ENCODE results near the gene PVALEF.

The PVALEF gene

GRCh38 chr17:81200695-81201580, 35.6 kb downstream of the PVALEF start:
- H2AK5ac ChIP-seq (ENCODE audit: low read length), result no peak overlapping the region
- no peak overlapping the region for H2BK120ac ChIP-seq (ENCODE audit: low read depth, low read length)
- no peaks in the 10 kb centered on the region for H3K79me2 ChIP-seq (ENCODE audit: control insufficient read depth, insufficient read depth, low read length)
- no peak overlapping the region for H3K18ac ChIP-seq (ENCODE audit: low read length)
- H3K4me3 ChIP-seq (ENCODE audit: low read length), result no peak overlapping the region
- H3K4me2 ChIP-seq (ENCODE audit: low read length), result no peak overlapping the region
- no peak overlapping the region for H3K9ac ChIP-seq (ENCODE audit: low read length)
- no peak overlapping the region for H3K4ac ChIP-seq (ENCODE audit: low read depth, low read length)
- H2BK5ac ChIP-seq (ENCODE audit: low read length), result no peak overlapping the region
- no peak overlapping the region for H3K27ac ChIP-seq (ENCODE audit: low read depth, low read length)
- H3K27me3 ChIP-seq (ENCODE audit: insufficient read depth, low read length, poor library complexity), result no peaks in the 10 kb centered on the region
- DNase-seq, result peak; percentile 76
- H2BK15ac ChIP-seq (replicated peaks; ENCODE audit: low read depth), result no peak overlapping the region
- no peaks in the 10 kb centered on the region for H3K4me1 ChIP-seq (ENCODE audit: control insufficient read depth, low read depth, low read length)
- H3K79me1 ChIP-seq (ENCODE audit: low read length), result no peaks in the 10 kb centered on the region
- no peak overlapping the region for H4K8ac ChIP-seq (ENCODE audit: low read depth, low read length)
- WGBS (ENCODE audit: extremely low coverage, insufficient coverage, low lambda C conversion rate), result no CpG with 5 or more reads among the region's 27 CpGs
- H4K5ac ChIP-seq (ENCODE audit: low read length), result no peak overlapping the region
- H3K56ac ChIP-seq (ENCODE audit: low read length), result no peak overlapping the region
- H3K36me3 ChIP-seq (ENCODE audit: control insufficient read depth, insufficient read depth, low read length), result no peaks in the 10 kb centered on the region
- H3K23ac ChIP-seq (ENCODE audit: low read length), result no peak overlapping the region

- no peaks in the 10 kb centered on the region for H3K36me3 ChIP-seq (ENCODE audit: control insufficient read depth, insufficient read depth, low read length)
- no peak overlapping the region for H2BK15ac ChIP-seq (replicated peaks; ENCODE audit: low read depth)
- no peak overlapping the region for H2AK5ac ChIP-seq (ENCODE audit: low read length)
- H3K79me1 ChIP-seq (ENCODE audit: low read length), result no peaks in the 10 kb centered on the region
- H2BK120ac ChIP-seq (ENCODE audit: low read depth, low read length), result no peak overlapping the region
- no peaks in the 10 kb centered on the region for H3K79me2 ChIP-seq (ENCODE audit: control insufficient read depth, insufficient read depth, low read length)
- H3K4me3 ChIP-seq (ENCODE audit: low read length), result no peak overlapping the region
- no peak overlapping the region for H3K56ac ChIP-seq (ENCODE audit: low read length)
- H3K27me3 ChIP-seq (ENCODE audit: insufficient read depth, low read length, poor library complexity), result no peaks in the 10 kb centered on the region
- no peak overlapping the region for H3K4ac ChIP-seq (ENCODE audit: low read depth, low read length)
- H3K4me2 ChIP-seq (ENCODE audit: low read length), result no peak overlapping the region
- H4K8ac ChIP-seq (ENCODE audit: low read depth, low read length), result no peak overlapping the region
- WGBS (ENCODE audit: extremely low coverage, insufficient coverage, low lambda C conversion rate), result no CpG with 5 or more reads among the region's 10 CpGs
- DNase-seq, result no peak
- H3K18ac ChIP-seq (ENCODE audit: low read length), result no peak overlapping the region
- H4K5ac ChIP-seq (ENCODE audit: low read length), result no peak overlapping the region
- no peak overlapping the region for H2BK5ac ChIP-seq (ENCODE audit: low read length)
- no peaks in the 10 kb centered on the region for H3K4me1 ChIP-seq (ENCODE audit: control insufficient read depth, low read depth, low read length)
- H3K27ac ChIP-seq (ENCODE audit: low read depth, low read length), result no peak overlapping the region
- no peak overlapping the region for H3K23ac ChIP-seq (ENCODE audit: low read length)
- no peak overlapping the region for H3K9ac ChIP-seq (ENCODE audit: low read length)
Observed at GRCh38 chr17:81202318-81202717, 37.0 kb downstream of the PVALEF start.

- Histone ChIP-seq H3K4me2 (ENCODE audit: low read length) (no peak overlapping the region), H2BK5ac (ENCODE audit: low read length) (no peak overlapping the region), H3K56ac (ENCODE audit: low read length) (no peak overlapping the region), H3K4ac (ENCODE audit: low read depth, low read length) (no peak overlapping the region), H3K36me3 (ENCODE audit: control insufficient read depth, insufficient read depth, low read length) (no peaks in the 10 kb centered on the region), H3K23ac (ENCODE audit: low read length) (no peak overlapping the region), H4K5ac (ENCODE audit: low read length) (no peak overlapping the region), H3K18ac (ENCODE audit: low read length) (no peak overlapping the region), H3K27ac (ENCODE audit: low read depth, low read length) (no peak overlapping the region), H2AK5ac (ENCODE audit: low read length) (no peak overlapping the region), H3K4me3 (ENCODE audit: low read length) (no peak overlapping the region), H4K8ac (ENCODE audit: low read depth, low read length) (no peak overlapping the region), H2BK120ac (ENCODE audit: low read depth, low read length) (no peak overlapping the region), H3K4me1 (ENCODE audit: control insufficient read depth, low read depth, low read length) (no peaks in the 10 kb centered on the region), H3K79me1 (ENCODE audit: low read length) (no peaks in the 10 kb centered on the region), H3K9ac (ENCODE audit: low read length) (no peak overlapping the region), H2BK15ac (replicated peaks; ENCODE audit: low read depth) (no peak overlapping the region), H3K27me3 (ENCODE audit: insufficient read depth, low read length, poor library complexity) (no peaks in the 10 kb centered on the region), H3K79me2 (ENCODE audit: control insufficient read depth, insufficient read depth, low read length) (no peaks in the 10 kb centered on the region)
- no peak for DNase-seq
- WGBS (ENCODE audit: extremely low coverage, insufficient coverage, low lambda C conversion rate), result no CpG with 5 or more reads among the region's 20 CpGs
Observed at GRCh38 chr17:81203136-81203535, 37.8 kb downstream of the PVALEF start.

GRCh38 chr17:81204578-81204977, 39.3 kb downstream of the PVALEF start:
- H3K18ac ChIP-seq (ENCODE audit: low read length), result no peak overlapping the region
- no peak overlapping the region for H2BK5ac ChIP-seq (ENCODE audit: low read length)
- H3K79me1 ChIP-seq (ENCODE audit: low read length), result no peaks in the 10 kb centered on the region
- no peak overlapping the region for H3K23ac ChIP-seq (ENCODE audit: low read length)
- no peak overlapping the region for H3K4me2 ChIP-seq (ENCODE audit: low read length)
- WGBS (ENCODE audit: extremely low coverage, insufficient coverage, low lambda C conversion rate), result no CpG with 5 or more reads among the region's 10 CpGs
- H3K4ac ChIP-seq (ENCODE audit: low read depth, low read length), result no peak overlapping the region
- H3K56ac ChIP-seq (ENCODE audit: low read length), result no peak overlapping the region
- H2BK15ac ChIP-seq (replicated peaks; ENCODE audit: low read depth), result no peak overlapping the region
- no peak overlapping the region for H3K4me3 ChIP-seq (ENCODE audit: low read length)
- H3K27ac ChIP-seq (ENCODE audit: low read depth, low read length), result no peak overlapping the region
- H2AK5ac ChIP-seq (ENCODE audit: low read length), result no peak overlapping the region
- no peak for DNase-seq
- no peaks in the 10 kb centered on the region for H3K4me1 ChIP-seq (ENCODE audit: control insufficient read depth, low read depth, low read length)
- no peaks in the 10 kb centered on the region for H3K36me3 ChIP-seq (ENCODE audit: control insufficient read depth, insufficient read depth, low read length)
- no peak overlapping the region for H4K8ac ChIP-seq (ENCODE audit: low read depth, low read length)
- H4K5ac ChIP-seq (ENCODE audit: low read length), result no peak overlapping the region
- H2BK120ac ChIP-seq (ENCODE audit: low read depth, low read length), result no peak overlapping the region
- H3K79me2 ChIP-seq (ENCODE audit: control insufficient read depth, insufficient read depth, low read length), result no peaks in the 10 kb centered on the region
- no peak overlapping the region for H3K9ac ChIP-seq (ENCODE audit: low read length)
- no peaks in the 10 kb centered on the region for H3K27me3 ChIP-seq (ENCODE audit: insufficient read depth, low read length, poor library complexity)

- DNase-seq, result no peak
- Histone ChIP-seq H3K56ac (ENCODE audit: low read length) (no peak overlapping the region), H3K4ac (ENCODE audit: low read depth, low read length) (no peak overlapping the region), H3K36me3 (ENCODE audit: control insufficient read depth, insufficient read depth, low read length) (no peaks in the 10 kb centered on the region), H3K4me2 (ENCODE audit: low read length) (no peak overlapping the region), H3K9ac (ENCODE audit: low read length) (no peak overlapping the region), H2BK120ac (ENCODE audit: low read depth, low read length) (no peak overlapping the region), H3K27ac (ENCODE audit: low read depth, low read length) (no peak overlapping the region), H2BK15ac (replicated peaks; ENCODE audit: low read depth) (no peak overlapping the region), H3K79me2 (ENCODE audit: control insufficient read depth, insufficient read depth, low read length) (no peaks in the 10 kb centered on the region), H3K23ac (ENCODE audit: low read length) (no peak overlapping the region), H4K8ac (ENCODE audit: low read depth, low read length) (no peak overlapping the region), H3K18ac (ENCODE audit: low read length) (no peak overlapping the region), H2AK5ac (ENCODE audit: low read length) (no peak overlapping the region), H4K5ac (ENCODE audit: low read length) (no peak overlapping the region), H3K4me3 (ENCODE audit: low read length) (no peak overlapping the region), H3K27me3 (ENCODE audit: insufficient read depth, low read length, poor library complexity) (no peaks in the 10 kb centered on the region), H3K4me1 (ENCODE audit: control insufficient read depth, low read depth, low read length) (no peaks in the 10 kb centered on the region), H2BK5ac (ENCODE audit: low read length) (no peak overlapping the region), H3K79me1 (ENCODE audit: low read length) (no peaks in the 10 kb centered on the region)
- no CpG with 5 or more reads among the region's 4 CpGs for WGBS (ENCODE audit: extremely low coverage, insufficient coverage, low lambda C conversion rate)
Observed at GRCh38 chr17:81206166-81206565, 40.9 kb downstream of the PVALEF start.

GRCh38 chr17:81206657-81207056, 41.4 kb downstream of the PVALEF start:
- H3K9ac ChIP-seq (ENCODE audit: low read length), result no peak overlapping the region
- no peak overlapping the region for H3K23ac ChIP-seq (ENCODE audit: low read length)
- H3K4me2 ChIP-seq (ENCODE audit: low read length), result no peak overlapping the region
- H3K36me3 ChIP-seq (ENCODE audit: control insufficient read depth, insufficient read depth, low read length), result no peaks in the 10 kb centered on the region
- H2BK5ac ChIP-seq (ENCODE audit: low read length), result no peak overlapping the region
- H3K4ac ChIP-seq (ENCODE audit: low read depth, low read length), result no peak overlapping the region
- H2AK5ac ChIP-seq (ENCODE audit: low read length), result no peak overlapping the region
- H4K8ac ChIP-seq (ENCODE audit: low read depth, low read length), result no peak overlapping the region
- no peak overlapping the region for H2BK120ac ChIP-seq (ENCODE audit: low read depth, low read length)
- no peaks in the 10 kb centered on the region for H3K27me3 ChIP-seq (ENCODE audit: insufficient read depth, low read length, poor library complexity)
- H4K5ac ChIP-seq (ENCODE audit: low read length), result no peak overlapping the region
- no peak overlapping the region for H3K18ac ChIP-seq (ENCODE audit: low read length)
- no peak overlapping the region for H2BK15ac ChIP-seq (replicated peaks; ENCODE audit: low read depth)
- no peaks in the 10 kb centered on the region for H3K4me1 ChIP-seq (ENCODE audit: control insufficient read depth, low read depth, low read length)
- no peak overlapping the region for H3K27ac ChIP-seq (ENCODE audit: low read depth, low read length)
- no peaks in the 10 kb centered on the region for H3K79me2 ChIP-seq (ENCODE audit: control insufficient read depth, insufficient read depth, low read length)
- H3K79me1 ChIP-seq (ENCODE audit: low read length), result no peaks in the 10 kb centered on the region
- no CpG with 5 or more reads among the region's 12 CpGs for WGBS (ENCODE audit: extremely low coverage, insufficient coverage, low lambda C conversion rate)
- no peak for DNase-seq
- H3K56ac ChIP-seq (ENCODE audit: low read length), result no peak overlapping the region
- H3K4me3 ChIP-seq (ENCODE audit: low read length), result no peak overlapping the region
